GM23248 (cell line): ENCODE data around the gene HSF4. TPM values are rescaled to one million over a fixed set of nuclear protein-coding genes. Genes with fewer than 3 reads are reported as not detected.

Experiments
- DNase-seq: peaks from one replicate; pipeline ENCODE4 v3.0.0-alpha.2; 2015
- H2AFZ ChIP-seq: fragments of 200-600 bp; sonication (generic); 2 replicates; pipeline ENCODE4 v1.6.1; 2016; ENCODE audit warnings: antibody characterized with exemption
- H3F3A ChIP-seq: fragments of 200-600 bp; sonication (generic); 2 replicates; pipeline ENCODE4 v1.6.1; 2016; ENCODE audit warnings: mild to moderate bottlenecking, antibody characterized with exemption, mixed run types; ENCODE audit not compliant: insufficient read depth
- H3K27ac ChIP-seq: fragments of 200-600 bp; sonication (generic); 2 replicates; pipeline ENCODE4 v1.5.1; 2016; ENCODE audit warnings: mild to moderate bottlenecking
- H3K27me3 ChIP-seq: fragments of 200-600 bp; sonication (generic); replicated peaks from 2 replicates; pipeline ENCODE4 v1.6.1; 2016; ENCODE audit warnings: mild to moderate bottlenecking; ENCODE audit not compliant: insufficient read depth
- H3K36me3 ChIP-seq: fragments of 200-600 bp; sonication (generic); 2 replicates; pipeline ENCODE4 v1.6.1; 2016; ENCODE audit warnings: low read depth, mild to moderate bottlenecking
- H3K4me1 ChIP-seq: fragments of 200-600 bp; sonication (generic); 2 replicates; pipeline ENCODE4 v1.6.1; 2016; ENCODE audit warnings: mild to moderate bottlenecking; ENCODE audit not compliant: insufficient read depth
- H3K4me2 ChIP-seq: fragments of 200-600 bp; sonication (generic); one replicate; pipeline ENCODE4 v1.6.1; 2016; ENCODE audit warnings: mild to moderate bottlenecking; ENCODE audit not compliant: unreplicated experiment
- H3K4me3 ChIP-seq: fragments of 200-600 bp; sonication (generic); 2 replicates; pipeline ENCODE4 v1.5.1; 2016; ENCODE audit warnings: mild to moderate bottlenecking
- H3K79me2 ChIP-seq: fragments of 200-600 bp; sonication (generic); 2 replicates; pipeline ENCODE4 v1.6.1; 2016; ENCODE audit warnings: mild to moderate bottlenecking; ENCODE audit not compliant: insufficient read depth
- H3K9ac ChIP-seq: fragments of 200-600 bp; sonication (generic); 2 replicates; pipeline ENCODE4 v1.6.1; 2016; ENCODE audit warnings: mild to moderate bottlenecking
- H3K9me2 ChIP-seq: fragments of 200-600 bp; sonication (generic); 2 replicates; pipeline ENCODE4 v1.6.1; 2016; ENCODE audit warnings: mixed run types, mild to moderate bottlenecking, moderate library complexity; ENCODE audit not compliant: insufficient read depth
- H3K9me3 ChIP-seq: fragments of 200-600 bp; sonication (generic); one replicate; pipeline ENCODE4 v1.6.1; 2017; ENCODE audit warnings: low read depth
- H4K20me1 ChIP-seq: fragments of 200-600 bp; sonication (generic); 2 replicates; pipeline ENCODE4 v1.6.0; 2016; ENCODE audit not compliant: insufficient read depth
- EZH2 ChIP-seq: fragments of 200-600 bp; sonication (generic); IDR thresholded peaks from 2 replicates; pipeline ENCODE4 v1.6.1; 2018; ENCODE audit warnings: antibody characterized with exemption, mild to moderate bottlenecking; ENCODE audit not compliant: insufficient read depth, poor library complexity, severe bottlenecking
- EZH2phosphoT487 ChIP-seq: fragments of 200-600 bp; sonication (generic); IDR thresholded peaks from 2 replicates; pipeline ENCODE4 v1.6.1; 2018; ENCODE audit warnings: antibody characterized with exemption, moderate library complexity, mild to moderate bottlenecking, low read depth; ENCODE audit not compliant: insufficient read depth
- WGBS, 2 experiments: methylation state at CpG; one replicate each; pipeline ENCODE4 v1.1.6; 2015 to 2017; ENCODE audit warnings: low lambda C conversion rate in 2 of 2, low coverage in 1 of 2; ENCODE audit errors: missing lambda C conversion rate in 2 of 2; 5-methylcytosine and 5-hydroxymethylcytosine counted together
- in situ Hi-C: fragments of 300-500 bp; cut with MboI; formaldehyde crosslinking; loops from 2 replicates; pipeline ENCODE4 v1.15.0; 2020
- polyA plus RNA-seq: library from polyadenylated mRNA; unstranded; fragments of >200 nt; fragmentation: Nextera tagmentation; extraction: Ambion mirVana; gene quantifications from 2 replicates; pipeline ENCODE4 v1.2.1, GENCODE V29; 2016
- total RNA-seq: library from RNA; depleted of rRNA; stranded (reverse); fragments of >200 nt; shearing (Covaris generic); gene quantifications from 2 replicates; pipeline ENCODE4 v1.2.3, GENCODE V29; 2014; rRNA removed

Gene HSF4, protein sequence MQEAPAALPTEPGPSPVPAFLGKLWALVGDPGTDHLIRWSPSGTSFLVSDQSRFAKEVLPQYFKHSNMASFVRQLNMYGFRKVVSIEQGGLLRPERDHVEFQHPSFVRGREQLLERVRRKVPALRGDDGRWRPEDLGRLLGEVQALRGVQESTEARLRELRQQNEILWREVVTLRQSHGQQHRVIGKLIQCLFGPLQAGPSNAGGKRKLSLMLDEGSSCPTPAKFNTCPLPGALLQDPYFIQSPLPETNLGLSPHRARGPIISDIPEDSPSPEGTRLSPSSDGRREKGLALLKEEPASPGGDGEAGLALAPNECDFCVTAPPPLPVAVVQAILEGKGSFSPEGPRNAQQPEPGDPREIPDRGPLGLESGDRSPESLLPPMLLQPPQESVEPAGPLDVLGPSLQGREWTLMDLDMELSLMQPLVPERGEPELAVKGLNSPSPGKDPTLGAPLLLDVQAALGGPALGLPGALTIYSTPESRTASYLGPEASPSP
- 6.4 and 10.8 TPM in 2 replicates for total RNA-seq
- 1.8 and 3.0 TPM in 2 replicates for polyA plus RNA-seq

DNA sequence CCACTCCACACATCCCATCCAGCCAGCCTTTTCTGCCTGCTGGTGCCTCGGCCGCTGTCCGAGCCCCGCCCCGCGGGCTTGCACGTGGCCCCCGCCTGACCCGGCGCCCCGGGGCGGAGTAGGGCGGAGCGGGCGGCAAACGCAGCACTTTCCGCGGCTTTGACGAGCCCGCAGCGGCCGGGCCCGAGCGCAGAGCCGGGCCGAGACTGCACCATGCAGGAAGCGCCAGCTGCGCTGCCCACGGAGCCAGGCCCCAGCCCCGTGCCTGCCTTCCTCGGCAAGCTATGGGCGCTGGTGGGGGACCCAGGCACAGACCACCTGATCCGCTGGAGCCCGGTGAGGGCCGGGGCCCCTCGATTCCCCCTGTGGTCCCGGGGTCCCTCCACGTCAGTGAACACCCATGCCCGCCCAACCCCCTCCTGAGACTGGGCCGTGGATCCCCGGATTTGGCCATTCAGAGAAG lies at the start of gene HSF4:
TSS of gene HSF4 (plus strand) at position 147 of the 463 bp plus-strand sequence. CDS start at position 214, 67 bp downstream.
- peak; percentile 78 for DNase-seq
- Histone ChIP-seq H3K27ac (no peak within 1 kb of the TSS), H3K4me2 (peak within 1 kb of the TSS; percentile 69), H2AFZ (0 out of 2 replicates have a peak within 1 kb of the TSS, but pooled peaks have one; percentile 50), H3K4me1 (no peaks in the 10 kb centered on the region), H3K9me3 (no peaks in the 10 kb centered on the region), H3F3A (no peaks in the 10 kb centered on the region), H3K79me2 (0 out of 2 replicates have a peak, but pooled peaks cover 4% of the 10 kb centered on the region), H4K20me1 (no peaks in the 10 kb centered on the region), H3K4me3 (peak within 1 kb of the TSS; percentile 49), H3K27me3 (no peaks in the 10 kb centered on the region), H3K9me2 (no peaks in the 10 kb centered on the region), H3K36me3 (no peaks in the 10 kb centered on the region), H3K9ac (peak within 1 kb of the TSS; percentile 21; the same call in 1 of the 2 replicates)
- TF ChIP-seq EZH2phosphoT487 = no peak
- no peak for TF ChIP-seq EZH2
- in situ Hi-C loops = loop anchor here (25.0 kb wide), 1 partner anchor 202 kb away; the partner anchor contains the start of gene CES3
- 6 to 10% methylated on average over 11 to 41 of the region's 41 CpGs for WGBS, 2 experiments

DNA sequence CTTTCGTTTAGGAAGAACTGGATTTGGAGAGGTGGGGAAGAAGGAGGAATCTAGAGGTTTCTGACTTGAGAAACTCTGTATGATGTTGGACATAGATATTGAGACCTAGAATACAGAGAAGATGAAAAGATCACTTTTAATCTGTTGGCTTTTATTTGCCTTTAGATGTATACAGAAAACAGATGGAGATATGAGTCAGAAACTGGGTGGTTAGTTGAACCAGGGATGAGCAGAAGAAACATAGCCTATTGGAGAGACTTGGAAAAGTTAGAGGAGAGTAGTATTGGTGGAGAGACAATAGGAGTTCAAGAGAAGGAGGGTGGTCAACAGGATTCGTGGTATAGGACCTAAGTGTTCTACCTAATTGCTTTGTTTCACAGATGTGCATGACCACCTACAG lies 49.8 kb upstream of the HSF4 start:
- no peaks in the 10 kb centered on the region for H3K36me3 ChIP-seq
- WGBS, 2 experiments = 78 to 82% methylated on average over 2 of the region's 2 CpGs
- peak overlapping the region; percentile 85 for H3K27ac ChIP-seq
- H3K9me2 ChIP-seq = no peaks in the 10 kb centered on the region
- no peaks in the 10 kb centered on the region for H3K9me3 ChIP-seq
- no peak for TF ChIP-seq EZH2
- no peak for TF ChIP-seq EZH2phosphoT487
- no peaks in the 10 kb centered on the region; the same call in 1 of the 2 replicates for H4K20me1 ChIP-seq
- peaks cover 26% of the 10 kb centered on the region for H3K4me1 ChIP-seq
- H3K9ac ChIP-seq = peak overlapping the region; percentile 55
- peaks cover 32% of the 10 kb centered on the region for H3F3A ChIP-seq
- DNase-seq = peak; percentile 50
- no peak overlapping the region for H3K4me3 ChIP-seq
- H3K27me3 ChIP-seq = no peaks in the 10 kb centered on the region
- no peak overlapping the region for H2AFZ ChIP-seq
- peaks cover 94% of the 10 kb centered on the region for H3K79me2 ChIP-seq
- in situ Hi-C loops = no loop called here
- H3K4me2 ChIP-seq = peak overlapping the region; percentile 59

DNA sequence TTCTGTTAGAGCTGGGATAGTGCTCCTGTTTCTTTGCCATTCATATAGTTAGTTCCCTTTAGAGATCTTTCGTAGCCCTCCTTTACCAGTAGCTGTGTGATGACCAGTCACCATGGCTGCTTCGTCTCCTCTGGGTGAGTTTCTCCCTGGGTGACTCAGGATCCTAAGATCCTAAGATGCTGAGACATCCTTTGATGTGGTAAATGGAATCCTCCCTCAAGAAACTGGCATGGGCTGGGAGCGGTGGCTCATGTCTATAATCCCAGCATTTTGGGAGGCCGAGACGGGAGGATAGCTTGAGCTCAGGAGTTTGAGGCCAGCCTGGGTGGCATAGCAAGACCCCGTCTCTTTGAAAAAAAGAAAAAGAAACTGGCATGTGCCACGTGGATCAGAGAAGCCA lies 48.9 kb upstream of the HSF4 start:
- no peaks in the 10 kb centered on the region for H3K27me3 ChIP-seq
- H3K36me3 ChIP-seq = 0 out of 2 replicates have a peak, but pooled peaks cover 4% of the 10 kb centered on the region
- peaks cover 24% of the 10 kb centered on the region for H3K4me1 ChIP-seq
- 19 to 21% methylated on average over 7 of the region's 7 CpGs for WGBS, 2 experiments
- peaks cover 91% of the 10 kb centered on the region for H3K79me2 ChIP-seq
- no peaks in the 10 kb centered on the region for H3K9me3 ChIP-seq
- H3K9ac ChIP-seq = peak overlapping the region; percentile 55
- no peaks in the 10 kb centered on the region; the same call in 1 of the 2 replicates for H4K20me1 ChIP-seq
- no peak overlapping the region for H3K4me3 ChIP-seq
- DNase-seq = peak; percentile 99
- H3K4me2 ChIP-seq = peak overlapping the region; percentile 59
- TF ChIP-seq EZH2phosphoT487 (no peak), EZH2 (no peak)
- peaks cover 32% of the 10 kb centered on the region for H3F3A ChIP-seq
- peak overlapping the region; percentile 85 for H3K27ac ChIP-seq
- no peak overlapping the region for H2AFZ ChIP-seq
- in situ Hi-C loops = no loop called here
- no peaks in the 10 kb centered on the region for H3K9me2 ChIP-seq

DNA sequence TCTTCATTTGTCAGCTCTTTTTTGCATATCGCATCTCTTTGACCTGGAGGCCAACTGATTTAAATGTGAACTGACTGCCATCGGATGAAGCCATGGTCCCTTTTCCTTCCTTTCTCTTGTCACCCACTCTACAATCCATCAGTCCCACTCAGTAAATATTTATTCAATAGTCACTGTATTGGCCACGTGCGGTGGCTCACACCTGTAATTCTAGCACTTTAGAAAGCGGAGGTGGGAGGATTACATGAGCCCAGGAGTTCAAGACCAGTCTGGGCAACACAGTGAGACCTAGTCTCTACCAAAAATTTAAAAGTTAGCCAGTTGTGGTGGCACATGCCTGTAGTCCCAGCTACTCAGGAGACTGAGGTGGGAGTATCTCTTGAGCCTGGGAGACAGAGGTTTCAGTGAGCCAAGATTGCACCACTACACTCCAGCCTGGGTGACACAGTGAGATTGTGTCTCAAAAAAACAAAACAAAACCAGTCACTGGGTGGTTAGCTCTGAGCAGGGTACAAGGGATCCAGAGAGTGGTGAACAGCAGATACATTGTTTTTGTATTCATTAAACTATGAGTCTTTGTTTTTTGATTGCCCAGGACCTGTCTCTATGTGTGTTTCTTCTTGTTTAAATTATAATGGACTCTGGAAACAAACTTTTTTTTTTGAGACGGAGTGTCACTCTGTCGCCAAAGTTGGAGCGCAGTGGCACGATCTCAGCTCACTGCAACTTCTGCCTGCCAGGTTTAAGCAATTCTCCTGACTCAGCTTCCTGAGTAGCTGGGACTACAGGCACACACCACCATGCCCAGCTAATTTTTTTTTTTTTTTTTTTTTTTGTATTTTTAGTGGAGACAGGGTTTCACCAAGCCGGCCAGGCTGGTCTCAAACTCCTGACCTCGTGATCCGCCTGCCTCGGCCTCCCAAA lies 47.9 kb upstream of the HSF4 start:
- no peaks in the 10 kb centered on the region for H3K9me3 ChIP-seq
- H3K4me2 ChIP-seq = no peak overlapping the region
- H3K4me3 ChIP-seq = no peak overlapping the region
- peak overlapping the region; percentile 85 for H3K27ac ChIP-seq
- H3K79me2 ChIP-seq = peaks cover 81% of the 10 kb centered on the region
- H3F3A ChIP-seq = peaks cover 32% of the 10 kb centered on the region
- 0 out of 2 replicates have a peak, but pooled peaks cover 4% of the 10 kb centered on the region for H3K36me3 ChIP-seq
- in situ Hi-C loops = no loop called here
- H3K9me2 ChIP-seq = no peaks in the 10 kb centered on the region
- peak; percentile 48 for DNase-seq
- H3K9ac ChIP-seq = peak overlapping the region; percentile 28
- H3K27me3 ChIP-seq = no peaks in the 10 kb centered on the region
- peaks cover 15% of the 10 kb centered on the region for H3K4me1 ChIP-seq
- H4K20me1 ChIP-seq = no peaks in the 10 kb centered on the region; the same call in 1 of the 2 replicates
- no peak for TF ChIP-seq EZH2
- TF ChIP-seq EZH2phosphoT487 = no peak
- 72 to 74% methylated on average over 13 of the region's 13 CpGs for WGBS, 2 experiments
- no peak overlapping the region for H2AFZ ChIP-seq
